Ovary (tissue), 3 donors: ENCODE data around the gene NAP1L1.

Experiments
- CTCF ChIP-seq, 3 donors: fragments of 450-650 bp in 2 of 3; fragments of 200-600 bp in 1 of 3; IDR thresholded peaks; one replicate each; pipeline versions ENCODE4 v1.5.1 to v1.8.0; 2016 to 2022; ENCODE audit warnings: antibody characterized with exemption in 3 of 3, mild to moderate bottlenecking in 1 of 3
- EP300 ChIP-seq: sonication (generic); formaldehyde crosslinking; IDR thresholded peaks from one replicate; pipeline ENCODE4 v1.6.1; 2017; ENCODE audit warnings: antibody characterized with exemption
- POLR2A ChIP-seq: fragments of 450-650 bp; IDR thresholded peaks from one replicate; pipeline ENCODE4 v1.6.1; 2017; ENCODE audit warnings: antibody characterized with exemption, mild to moderate bottlenecking, moderate library complexity
- donor health status: DM: no; HTN: no; CAD: no.

- no peak for TF ChIP-seq CTCF (IDR thresholded peaks at IDR 0.05)
- no peak for TF ChIP-seq POLR2A
- no peak for TF ChIP-seq EP300
These were observed 18.6 kb downstream of the NAP1L1 start for GRCh38 chr12:76065917-76066316.
